ENCODE data around the gene HOXA11.

GRCh38 chr7:27160145-27160545 lies 24.9 kb downstream of the HOXA11 start:
- TF ChIP-seq CTCF (IDR thresholded peaks at IDR 0.05) (no peak), ZFX (IDR thresholded peaks at IDR 0.05; ENCODE audit: borderline replicate concordance) (no peak)
